HG03135 (cell line): ENCODE data around the gene ZNF302.

Experiments
- ATAC-seq: cut with Tn5 transposase; IDR thresholded peaks from one replicate; pipeline ENCODE4 v1.9.1; 2021; ENCODE audit warnings: mild to moderate bottlenecking, moderate library complexity; ENCODE audit not compliant: unreplicated experiment

The ZNF302 gene

GRCh38 chr19:34731019-34731829, 53.7 kb downstream of the ZNF302 start:
- ATAC-seq = no peak

GRCh38 chr19:34731964-34732363, 54.5 kb downstream of the ZNF302 start:
- ATAC-seq = no peak

- no peak for ATAC-seq
These were observed 55.2 kb downstream of the ZNF302 start for GRCh38 chr19:34732612-34733211.

GRCh38 chr19:34733266-34733745, 55.8 kb downstream of the ZNF302 start:
- peak; percentile 26 for ATAC-seq

- peak; percentile 72 for ATAC-seq
These were observed 56.5 kb downstream of the ZNF302 start, which contains the start of gene ZNF181 for GRCh38 chr19:34733746-34734536. ZNF181 (plus strand) TSS chr19:34734243; CDS start chr19:34735038, 795 bp downstream.

GRCh38 chr19:34734537-34735103, 57.1 kb downstream of the ZNF302 start:
- ATAC-seq = no peak
